Heart right ventricle (tissue), 16 donors: ENCODE results near the gene GABRB1. TPM values are rescaled to one million over a fixed set of nuclear protein-coding genes. Genes with fewer than 3 reads are reported as not detected.

Source experiments
- ATAC-seq, 8 donors: fragments of 200-7000 bp; cut with Tn5 transposase; one replicate each; pipeline ENCODE4 v1.9.1; 2020; ENCODE audit warnings: mild to moderate bottlenecking in 8 of 8, moderate library complexity in 8 of 8, moderate number of reproducible peaks in 1 of 8
- DNase-seq, 2 donors: peaks; one replicate each; pipeline ENCODE4 v3.0.0-alpha.2; 2020
- H3K27ac ChIP-seq, 10 donors: fragments of 200-600 bp; sonication (generic) in 2 of 10; one replicate each; pipeline versions ENCODE4 v1.5.0 to v1.8.0; 2020 to 2022; ENCODE audit warnings: mild to moderate bottlenecking in 3 of 10
- H3K27me3 ChIP-seq, 7 donors: fragments of 200-600 bp; one replicate each; pipeline ENCODE4 v1.8.0; 2021 to 2022; ENCODE audit warnings: mild to moderate bottlenecking in 2 of 7
- H3K36me3 ChIP-seq, 9 donors: fragments of 200-600 bp; sonication (generic) in 1 of 9; one replicate each; pipeline versions ENCODE4 v1.5.0 to v1.8.0; 2020 to 2022; ENCODE audit warnings: mild to moderate bottlenecking in 2 of 9
- H3K4me1 ChIP-seq, 9 donors: fragments of 200-600 bp; sonication (generic) in 1 of 9; one replicate each; pipeline versions ENCODE4 v1.5.0 to v1.8.0; 2020 to 2022; ENCODE audit warnings: mild to moderate bottlenecking in 4 of 9
- H3K4me3 ChIP-seq, 10 donors: fragments of 200-600 bp; sonication (generic) in 2 of 10; one replicate each; pipeline versions ENCODE4 v1.5.0 to v1.8.0; 2020 to 2022; ENCODE audit warnings: mild to moderate bottlenecking in 7 of 10, moderate library complexity in 2 of 10
- H3K9me3 ChIP-seq, 11 donors: fragments of 200-600 bp in 10 of 11; sonication (generic) in 2 of 11; one replicate each; pipeline versions ENCODE4 v1.5.0 to v1.8.0; 2013 to 2022; ENCODE audit warnings: mild to moderate bottlenecking in 2 of 11, control low read depth in 1 of 11, moderate library complexity in 1 of 11
- WGBS, 2 donors: extraction: QIAGEN DNeasy Blood & Tissue Kit; methylation state at CpG; one replicate each; pipeline ENCODE4 v1.1.7; 2013; ENCODE audit warnings: inconsistent platforms in 1 of 2; 5-methylcytosine and 5-hydroxymethylcytosine counted together
- intact Hi-C, 10 donors: fragments of 100-400 bp; cut with DNase I; formaldehyde crosslinking; loops; one replicate each; pipeline versions ENCODE4 v1.11.1 to v1.14.2; 2022
- polyA plus RNA-seq, 2 donors: library from polyadenylated mRNA; stranded (reverse); fragments of 200-250 nt; gene quantifications; one replicate each; pipeline ENCODE4 v1.2.3, GENCODE V29; 2013
- total RNA-seq, 10 donors: library from RNA; stranded (reverse); fragmentation: NEBNext Ultra II Directional in 3 of 10; extraction: Animal tissue kit (Norgen Biotek cat#: 25700) in 3 of 10; gene quantifications; one replicate each; pipeline versions ENCODE4 v1.2.1 to v1.2.4, GENCODE V29; 2021 to 2023
- TF ChIP-seq, protein P1 (sequence below), 9 donors: fragments of 200-600 bp; sonication (generic) in 2 of 9; IDR thresholded peaks; one replicate each; pipeline versions ENCODE4 v1.5.0 to v1.8.0; 2021 to 2022; ENCODE audit warnings: antibody characterized with exemption in 9 of 9, mild to moderate bottlenecking in 5 of 9, moderate library complexity in 1 of 9
- donor health status: Arrhythmogenic right ventricular cardiomyopathy.
- donor health status: ischemic (EF 13 %, LVEDD 7.1; RV severe dilation, severe dysfunction).
- donor health status: healthy with polysubstance abuse.
- donor health status: DM: no; HTN: yes; CAD: no.
- donor health status: DM: no; HTN: no; CAD: no.
- donor health status: ischemic (EF 25% LVEDD 6.9; RV normal size, moderate dysfunction).
- donor health status: ischemic (EF 25% LVEDD 5.7; RV mildly dilated, moderate dysfunction).
- donor health status: healthy.
- donor health status: DM: yes; HTN: yes; CAD: no.
- donor health status: Ischemic cardiomyopathy.
- donor health status: ischemic (EF 35%, LVEDD 5.7; RV mildly dilated, moderate dysfunction).
- donor health status: nonischemic (EF 11% LVEDD 7.7; RV severe dilation, severe dysfunction).
- donor health status: DM: yes; HTN: yes; CAD: no.
- donor health status: PGD.
- donor health status: ischemic (EF 29% LVEDD 5.4; RV normal size, mild dysfunction).
- donor health status: nonischemic (EF 23%, LVEDD 6.1; RV moderate dilation, normal function).

GABRB1 gene
- total and polyA plus RNA-seq, 12 donors: 0.51 to 9.9 (median 6.2) TPM

DNA sequence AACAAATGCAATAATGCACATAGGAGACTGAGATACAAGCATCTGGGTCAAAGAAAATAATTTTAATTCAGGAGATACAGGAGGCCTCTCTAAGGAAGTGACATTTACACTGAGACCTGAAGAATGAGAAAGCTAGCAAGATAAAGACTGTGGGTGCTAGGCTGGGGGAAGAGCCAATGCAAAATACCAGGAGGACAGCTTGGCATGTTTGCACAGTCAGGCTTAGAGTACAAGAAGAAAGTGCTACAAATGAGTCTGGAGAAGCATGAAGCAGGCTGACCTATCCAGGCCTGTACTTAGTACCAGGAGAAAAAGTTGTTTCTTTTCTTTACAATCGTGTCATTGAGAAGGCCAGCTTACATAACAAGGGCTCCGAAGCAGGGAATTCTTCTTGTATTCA lies 56.9 kb downstream of the GABRB1 start:
- ATAC-seq (no peak), DNase-seq (no peak)
- no peak overlapping the region for H3K27ac ChIP-seq
- H3K27me3 ChIP-seq: no peaks in the 10 kb centered on the region
- intact Hi-C loops: no loop called here
- H3K9me3 ChIP-seq: no peaks in the 10 kb centered on the region
- 73% methylated on average over 2 of the region's 2 CpGs for WGBS, 2 donors
- H3K4me3 ChIP-seq: no peak overlapping the region
- H3K4me1 ChIP-seq: no peaks in the 10 kb centered on the region
- TF ChIP-seq, protein P1, sequence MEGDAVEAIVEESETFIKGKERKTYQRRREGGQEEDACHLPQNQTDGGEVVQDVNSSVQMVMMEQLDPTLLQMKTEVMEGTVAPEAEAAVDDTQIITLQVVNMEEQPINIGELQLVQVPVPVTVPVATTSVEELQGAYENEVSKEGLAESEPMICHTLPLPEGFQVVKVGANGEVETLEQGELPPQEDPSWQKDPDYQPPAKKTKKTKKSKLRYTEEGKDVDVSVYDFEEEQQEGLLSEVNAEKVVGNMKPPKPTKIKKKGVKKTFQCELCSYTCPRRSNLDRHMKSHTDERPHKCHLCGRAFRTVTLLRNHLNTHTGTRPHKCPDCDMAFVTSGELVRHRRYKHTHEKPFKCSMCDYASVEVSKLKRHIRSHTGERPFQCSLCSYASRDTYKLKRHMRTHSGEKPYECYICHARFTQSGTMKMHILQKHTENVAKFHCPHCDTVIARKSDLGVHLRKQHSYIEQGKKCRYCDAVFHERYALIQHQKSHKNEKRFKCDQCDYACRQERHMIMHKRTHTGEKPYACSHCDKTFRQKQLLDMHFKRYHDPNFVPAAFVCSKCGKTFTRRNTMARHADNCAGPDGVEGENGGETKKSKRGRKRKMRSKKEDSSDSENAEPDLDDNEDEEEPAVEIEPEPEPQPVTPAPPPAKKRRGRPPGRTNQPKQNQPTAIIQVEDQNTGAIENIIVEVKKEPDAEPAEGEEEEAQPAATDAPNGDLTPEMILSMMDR (IDR thresholded peaks at IDR 0.05): no peak
- no peaks in the 10 kb centered on the region for H3K36me3 ChIP-seq

DNA sequence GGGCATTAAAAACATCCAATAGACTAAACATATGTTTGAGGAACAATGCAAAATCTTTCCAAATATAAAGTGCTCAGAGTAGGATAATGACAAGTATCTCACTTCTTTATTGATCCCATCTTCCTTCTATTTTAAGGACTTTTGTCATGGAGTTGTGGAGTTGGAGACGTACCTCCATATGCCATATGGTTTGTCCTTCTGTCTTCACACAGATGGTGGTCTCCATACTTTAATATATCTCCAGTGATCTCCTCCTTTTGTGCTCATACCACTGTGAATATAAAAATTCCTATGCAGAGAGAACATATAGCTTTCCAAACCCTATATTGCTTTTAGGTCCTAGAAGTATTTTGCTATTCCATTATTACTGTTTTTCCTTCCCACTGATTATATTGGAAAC lies 64.5 kb downstream of the GABRB1 start:
- WGBS, 2 donors: 77 to 82% methylated on average over 1 of the region's 1 CpG
- DNase-seq (no peak), ATAC-seq (no peak)
- no peaks in the 10 kb centered on the region for H3K27me3 ChIP-seq
- intact Hi-C loops: no loop called here
- H3K9me3 ChIP-seq: no peaks in the 10 kb centered on the region
- TF ChIP-seq, protein P1 (IDR thresholded peaks at IDR 0.05): no peak
- no peaks in the 10 kb centered on the region for H3K36me3 ChIP-seq
- H3K4me1 ChIP-seq: no peaks in the 10 kb centered on the region
- no peak overlapping the region for H3K4me3 ChIP-seq
- no peak overlapping the region for H3K27ac ChIP-seq

DNA sequence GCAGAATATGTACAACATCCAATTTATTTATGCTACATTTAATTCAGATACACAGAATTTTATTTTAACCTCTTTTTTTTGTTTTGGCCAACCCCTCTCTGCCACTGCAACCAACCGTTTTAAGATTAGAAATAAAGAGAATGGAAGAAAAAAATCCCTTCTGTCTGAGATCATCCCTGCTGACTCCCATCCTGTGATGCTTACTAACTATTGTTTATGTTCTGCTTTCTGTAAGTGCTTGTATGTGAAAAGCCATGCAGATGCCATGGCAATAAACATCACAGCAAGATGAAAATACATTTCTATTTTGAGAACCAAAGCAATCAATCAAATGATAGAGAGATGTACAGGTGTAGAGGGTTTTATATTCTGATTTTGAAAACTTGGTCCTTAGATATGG lies 70.1 kb downstream of the GABRB1 start:
- Histone ChIP-seq H3K36me3 (no peaks in the 10 kb centered on the region), H3K27ac (no peak overlapping the region), H3K4me1 (no peaks in the 10 kb centered on the region), H3K4me3 (no peak overlapping the region), H3K9me3 (no peaks in the 10 kb centered on the region), H3K27me3 (no peaks in the 10 kb centered on the region)
- intact Hi-C loops: no loop called here
- ATAC-seq: no peak
- no peak for DNase-seq
- WGBS, 2 donors: 46 to 59% methylated on average over 1 of the region's 1 CpG
- TF ChIP-seq, protein P1 (IDR thresholded peaks at IDR 0.05): no peak

DNA sequence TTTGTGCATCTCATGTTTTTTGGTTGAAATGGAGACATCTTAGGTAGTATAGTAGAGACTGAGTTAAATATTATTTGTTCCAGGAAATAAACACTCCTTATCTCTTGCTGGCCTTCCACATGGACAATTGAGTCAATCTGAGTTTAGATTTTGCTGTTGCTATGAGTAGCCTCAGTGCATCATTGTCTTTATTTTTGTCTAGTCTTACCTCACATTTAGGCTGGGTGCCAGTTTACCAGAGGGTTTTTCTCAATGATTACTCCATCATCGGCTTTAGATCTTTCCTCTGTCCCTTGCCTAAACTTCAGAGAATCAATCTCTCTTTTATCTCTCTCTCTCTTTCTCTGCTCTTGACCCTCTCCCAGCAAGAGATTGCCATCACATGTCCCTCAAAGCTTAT lies 73.6 kb downstream of the GABRB1 start:
- Histone ChIP-seq H3K36me3 (no peaks in the 10 kb centered on the region), H3K27ac (no peak overlapping the region), H3K9me3 (no peaks in the 10 kb centered on the region), H3K4me3 (no peak overlapping the region), H3K4me1 (no peaks in the 10 kb centered on the region), H3K27me3 (no peaks in the 10 kb centered on the region)
- ATAC-seq (no peak), DNase-seq (no peak)
- WGBS, 2 donors: 67 to 71% methylated on average over 1 of the region's 1 CpG
- TF ChIP-seq, protein P1 (IDR thresholded peaks at IDR 0.05): no peak
- intact Hi-C loops: no loop called here

DNA sequence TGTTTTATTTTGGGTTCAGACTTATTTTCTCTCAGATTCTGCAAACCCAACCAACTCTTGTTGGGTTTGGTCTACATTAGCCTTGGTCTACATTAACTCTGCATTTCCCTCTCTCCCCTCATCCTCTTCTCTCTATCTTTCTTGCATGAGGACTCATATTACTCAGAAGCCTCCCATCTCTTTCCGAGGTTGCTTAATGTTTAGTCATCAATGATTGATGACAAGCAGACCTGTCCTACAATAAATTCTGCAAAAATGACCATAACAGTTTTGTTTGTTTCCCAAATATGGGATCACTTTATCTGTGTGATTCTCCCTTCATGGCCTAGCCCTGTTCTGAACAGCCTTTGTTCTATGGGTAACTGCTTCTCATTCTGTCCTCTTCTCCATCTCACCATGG lies 75.2 kb downstream of the GABRB1 start:
- intact Hi-C loops: no loop called here
- no peak for DNase-seq
- WGBS, 2 donors: 77 to 82% methylated on average over 1 of the region's 1 CpG
- Histone ChIP-seq H3K4me1 (no peaks in the 10 kb centered on the region), H3K27ac (no peak overlapping the region), H3K36me3 (no peaks in the 10 kb centered on the region), H3K27me3 (no peaks in the 10 kb centered on the region), H3K9me3 (no peaks in the 10 kb centered on the region), H3K4me3 (no peak overlapping the region)
- TF ChIP-seq, protein P1 (IDR thresholded peaks at IDR 0.05): no peak
- ATAC-seq: no peak
